LNCaP clone FGC (cell line): ENCODE data around the gene MEG3.

Experiments used
- DNase-seq: peaks from one replicate; pipeline ENCODE4 v3.0.0-alpha.2; 2011; ENCODE audit warnings: low read depth
- H3K4me3 ChIP-seq: 2 replicates; pipeline ENCODE4 v1.5.1; 2011; ENCODE audit warnings: mild to moderate bottlenecking, low read depth, low read length, control low read depth
- CTCF ChIP-seq: IDR thresholded peaks from 2 replicates; pipeline ENCODE4 v1.5.1; 2012; ENCODE audit warnings: mild to moderate bottlenecking; ENCODE audit not compliant: control insufficient read depth, insufficient read depth; ENCODE audit errors: extremely low read depth

The MEG3 gene

GRCh38 chr14:100784523-100785337 lies 41.2 kb upstream of the MEG3 start:
- no peak for DNase-seq
- H3K4me3 ChIP-seq: no peak overlapping the region
- no peak for TF ChIP-seq CTCF

- no peak for DNase-seq
- no peak overlapping the region for H3K4me3 ChIP-seq
- no peak for TF ChIP-seq CTCF
Measured at GRCh38 chr14:100785338-100785615, 40.6 kb upstream of the MEG3 start.

GRCh38 chr14:100785626-100786025 lies 40.3 kb upstream of the MEG3 start:
- no peak overlapping the region for H3K4me3 ChIP-seq
- DNase-seq: no peak
- no peak for TF ChIP-seq CTCF

- H3K4me3 ChIP-seq: no peak overlapping the region
- TF ChIP-seq CTCF: no peak
- DNase-seq: no peak
Measured at GRCh38 chr14:100786131-100786530, 39.8 kb upstream of the MEG3 start.

GRCh38 chr14:100786576-100787219 lies 39.2 kb upstream of the MEG3 start:
- no peak for TF ChIP-seq CTCF
- no peak overlapping the region for H3K4me3 ChIP-seq
- DNase-seq: no peak

- DNase-seq: no peak
- H3K4me3 ChIP-seq: no peak overlapping the region
- no peak for TF ChIP-seq CTCF
Measured at GRCh38 chr14:100787659-100788058, 38.3 kb upstream of the MEG3 start.

GRCh38 chr14:100788517-100788916 lies 37.4 kb upstream of the MEG3 start:
- no peak overlapping the region for H3K4me3 ChIP-seq
- DNase-seq: no peak
- TF ChIP-seq CTCF: no peak
